NCI-H1694 treated with DMSO at 0.1 percent for 48 hours (cell line): ENCODE data around the gene SLC2A11.
"Not testable (repeated sequence)": the region's sequence is repeated elsewhere in the genome, so short reads cannot be mapped to it uniquely, and the experiment has no call there.

Experiments
- DNase-seq: peaks from one replicate; lab custom pipeline; 2025; lab: John Stamatoyannopoulos, UW

SLC2A11 gene

GRCh38 chr22:23891726-23892125 lies 34.1 kb downstream of the SLC2A11 start:
- DNase-seq: no peak

- no peak for DNase-seq
These were observed 34.5 kb downstream of the SLC2A11 start for GRCh38 chr22:23892130-23892529.

DNA sequence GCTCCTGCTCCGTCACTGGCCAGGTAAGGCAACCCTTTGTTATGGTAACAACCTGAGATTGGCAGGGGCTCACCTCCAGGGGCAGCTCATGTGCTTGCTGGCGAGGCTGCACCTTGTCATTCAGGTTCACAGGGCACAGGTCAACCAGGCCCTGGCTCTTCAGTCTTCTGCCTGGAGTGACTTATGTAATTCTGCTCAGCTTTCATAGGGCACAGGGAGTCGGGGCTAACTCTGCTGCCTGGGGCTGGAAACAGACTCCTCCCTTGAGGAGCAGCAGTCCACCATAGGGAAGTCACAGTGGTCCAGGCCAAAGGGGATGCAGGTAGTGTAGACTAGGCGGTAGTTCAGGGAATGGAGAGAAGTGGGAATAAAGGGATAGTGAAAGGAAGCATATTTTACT lies 35.0 kb downstream of the SLC2A11 start:
- DNase-seq: no peak

DNA sequence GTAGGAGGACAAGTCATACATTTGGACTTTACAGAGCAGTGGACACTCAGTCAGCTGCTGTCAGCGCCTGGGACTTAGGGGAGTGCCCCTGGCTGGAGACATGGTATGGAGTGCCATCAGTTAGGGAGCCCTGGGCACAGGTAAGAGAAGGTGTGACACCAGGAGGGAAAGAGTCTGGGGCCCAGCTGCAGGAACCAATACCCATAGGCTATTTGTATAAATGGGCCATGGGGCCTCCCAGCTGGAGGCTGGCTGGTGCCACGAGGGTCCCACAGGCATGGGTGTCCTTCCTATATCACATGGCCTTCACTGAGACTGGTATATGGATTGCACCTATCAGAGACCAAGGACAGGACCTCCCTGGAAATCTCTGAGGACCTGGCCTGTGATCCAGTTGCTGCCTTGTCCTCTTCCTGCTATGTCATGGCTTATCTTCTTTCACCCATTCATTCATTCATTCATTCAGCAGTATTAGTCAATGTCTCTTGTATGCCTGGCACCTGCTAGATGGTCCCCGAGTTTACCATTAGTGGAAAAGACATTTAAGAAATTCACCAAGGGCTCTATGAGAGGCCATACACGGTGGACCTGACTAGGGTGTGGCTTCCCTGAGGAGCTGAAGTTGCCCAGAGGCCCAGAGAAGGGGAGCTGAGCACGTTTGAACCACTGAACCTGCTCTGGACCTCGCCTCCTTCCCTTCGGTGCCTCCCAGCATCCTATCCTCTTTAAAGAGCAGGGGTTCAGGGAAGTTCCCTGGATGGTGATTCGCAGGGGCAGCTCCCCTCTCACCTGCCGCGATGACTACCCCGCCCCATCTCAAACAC lies 35.7 kb downstream of the SLC2A11 start:
- DNase-seq: no peak

- peak; percentile 85 for DNase-seq
These were observed 36.5 kb downstream of the SLC2A11 start, which contains the start of gene MIF for GRCh38 chr22:23893945-23894709. MIF (plus strand) TSS chr22:23894383; CDS start chr22:23894475, 92 bp downstream.

GRCh38 chr22:23894710-23895598 lies 37.3 kb downstream of the SLC2A11 start:
- DNase-seq: peak; percentile 26

DNA sequence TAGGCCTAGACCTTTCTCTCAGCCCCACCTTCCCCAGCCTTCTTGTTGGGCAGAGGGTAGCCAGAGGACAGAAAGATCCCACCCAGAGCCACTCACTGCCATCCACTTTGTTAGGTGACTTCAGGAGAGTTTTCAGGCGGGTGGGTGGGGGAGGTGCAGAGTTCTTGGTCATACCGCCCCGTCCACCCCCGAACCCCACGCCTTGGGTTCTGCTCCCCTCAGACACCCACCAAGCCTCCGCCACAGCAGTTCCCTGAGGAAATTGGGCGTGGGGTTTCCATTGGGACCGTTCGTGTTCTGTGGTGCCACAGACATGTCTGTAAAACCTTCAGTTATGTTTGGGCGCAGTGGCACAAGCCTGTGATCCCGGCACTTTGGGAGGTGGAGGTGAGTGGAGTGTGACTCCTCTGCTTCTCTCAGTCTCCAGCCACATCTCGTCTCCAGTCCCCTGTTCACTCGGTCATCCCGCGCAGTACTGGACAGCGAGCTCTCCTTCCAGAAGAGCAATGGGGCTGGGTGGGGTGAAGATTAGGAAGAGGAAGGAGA lies 38.0 kb downstream of the SLC2A11 start:
- no peak for DNase-seq

DNA sequence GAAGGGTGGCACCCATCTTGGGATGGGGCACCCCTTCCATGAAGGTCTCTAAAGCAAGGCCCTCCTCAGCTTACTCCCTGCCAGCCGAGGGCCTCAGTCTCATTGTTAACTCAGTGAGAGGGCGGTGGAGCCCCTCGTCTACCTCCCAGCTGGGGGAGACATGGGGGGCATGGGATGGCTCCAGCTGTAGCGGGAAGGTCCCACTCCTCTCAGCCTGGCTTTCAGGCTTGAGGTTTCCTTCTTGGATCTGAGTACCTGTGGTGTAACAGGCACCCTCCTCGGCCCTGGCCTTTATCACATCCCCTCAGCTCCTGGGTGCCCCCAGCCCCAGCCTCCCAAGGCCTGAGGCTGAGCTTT lies 38.5 kb downstream of the SLC2A11 start:
- no peak for DNase-seq

DNA sequence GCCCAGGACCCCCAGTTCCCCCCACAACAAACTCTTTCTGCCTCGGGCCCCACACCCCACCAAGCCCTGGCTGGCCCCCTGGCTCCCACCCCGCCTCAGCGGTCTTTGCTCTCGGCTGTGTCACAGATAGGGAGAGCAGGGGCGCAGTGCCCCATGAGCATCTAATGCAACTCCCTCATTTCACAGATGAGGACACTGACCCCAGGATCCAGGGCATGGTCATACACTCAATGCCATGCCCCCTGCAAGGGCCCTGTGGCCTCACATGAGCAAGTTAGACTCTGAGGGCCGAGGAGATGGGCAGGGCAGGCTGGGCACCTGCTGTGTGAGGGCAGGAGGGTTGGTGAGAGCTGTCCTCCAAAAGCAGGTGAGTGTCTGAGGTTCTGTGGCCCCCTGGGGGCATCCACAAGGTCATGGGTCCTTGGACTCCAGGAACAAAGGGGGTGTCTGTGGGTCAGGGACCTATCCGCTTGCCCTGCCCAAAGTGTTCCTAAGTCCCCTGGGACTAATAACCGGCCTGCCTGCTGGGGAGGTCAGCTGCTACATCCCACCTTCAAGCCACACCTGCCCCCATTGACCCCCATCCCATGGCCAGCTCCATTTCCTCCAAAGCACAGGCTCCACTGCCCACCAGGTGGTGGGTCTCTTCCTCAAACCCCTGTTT lies 39.0 kb downstream of the SLC2A11 start:
- DNase-seq: no peak

DNA sequence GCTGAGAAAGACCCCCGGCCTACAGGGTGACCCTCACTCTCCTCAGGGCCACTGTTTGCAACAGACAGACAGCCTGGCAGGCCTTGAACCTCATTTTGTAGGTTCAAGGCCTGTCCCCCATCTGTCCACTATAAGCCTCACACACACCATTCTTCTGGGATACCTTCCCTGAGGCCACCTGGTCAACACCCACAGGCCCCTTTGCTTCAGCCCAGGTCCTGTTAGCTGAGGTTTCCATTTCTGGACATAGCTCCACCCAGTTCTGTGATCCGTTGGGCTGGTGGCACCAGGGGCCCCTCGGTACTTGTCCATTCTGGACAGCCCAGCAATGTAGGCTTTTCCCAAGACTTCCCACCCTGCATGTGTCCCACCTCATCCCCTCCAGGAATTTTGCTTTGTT lies 39.6 kb downstream of the SLC2A11 start:
- DNase-seq: no peak

- DNase-seq: no peak
These were observed 40.6 kb downstream of the SLC2A11 start for GRCh38 chr22:23898006-23898974.

- no peak for DNase-seq
These were observed 41.5 kb downstream of the SLC2A11 start for GRCh38 chr22:23899042-23899745.

GRCh38 chr22:23900227-23900626 lies 42.6 kb downstream of the SLC2A11 start:
- not testable (repeated sequence) for DNase-seq

DNA sequence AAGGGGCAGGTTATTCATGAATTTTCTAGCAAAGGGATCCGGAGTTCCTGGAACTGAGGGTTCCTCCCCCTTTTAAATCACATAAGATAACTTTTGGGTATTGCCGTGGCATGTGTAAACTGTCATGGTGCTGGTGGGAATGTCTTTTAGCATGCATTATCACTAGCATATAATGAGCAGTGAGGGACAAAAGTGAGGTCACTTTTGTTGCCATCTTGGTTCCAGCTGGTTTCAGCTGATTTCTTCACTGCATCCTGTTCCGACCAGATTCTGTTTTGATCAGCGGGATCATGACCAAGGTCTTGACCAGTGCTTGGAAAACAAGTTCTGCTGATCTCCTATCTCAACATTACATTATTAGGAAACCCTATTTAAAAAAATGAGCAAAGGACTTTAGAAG lies 43.9 kb downstream of the SLC2A11 start:
- DNase-seq: no peak

DNA sequence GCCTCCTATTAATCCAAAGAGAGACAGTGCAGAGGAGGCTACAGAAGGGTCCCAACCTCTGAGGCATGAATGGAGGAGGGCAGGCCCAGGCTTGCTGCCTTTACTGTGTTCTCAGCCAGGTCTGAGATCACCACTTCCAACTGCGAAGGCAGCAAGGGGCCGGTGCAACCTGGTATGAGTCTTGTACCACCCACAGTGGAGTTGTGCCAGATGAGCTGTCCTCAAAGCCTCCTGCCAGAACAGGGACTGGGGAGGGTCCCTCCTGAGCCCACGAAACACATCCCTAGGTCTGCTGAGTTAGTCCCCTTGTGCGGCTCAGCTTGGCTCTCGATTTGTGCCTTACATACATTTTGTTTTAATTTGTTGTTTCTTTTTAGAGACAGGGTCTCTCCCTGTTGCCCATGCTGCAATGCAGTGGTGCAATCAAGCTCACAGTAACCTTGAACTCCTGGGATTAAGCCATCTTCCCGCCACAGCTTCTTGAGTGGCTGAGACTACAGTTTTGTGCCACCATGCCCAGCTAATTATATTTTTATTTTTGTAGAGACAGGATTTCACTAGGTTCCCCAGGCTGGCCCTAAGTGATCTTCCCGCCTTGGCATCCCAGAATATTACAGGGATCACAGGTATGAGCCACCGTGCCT lies 45.8 kb downstream of the SLC2A11 start:
- DNase-seq: peak; percentile 66

- DNase-seq: peak; percentile 17
These were observed 47.0 kb downstream of the SLC2A11 start for GRCh38 chr22:23904573-23905254.

DNA sequence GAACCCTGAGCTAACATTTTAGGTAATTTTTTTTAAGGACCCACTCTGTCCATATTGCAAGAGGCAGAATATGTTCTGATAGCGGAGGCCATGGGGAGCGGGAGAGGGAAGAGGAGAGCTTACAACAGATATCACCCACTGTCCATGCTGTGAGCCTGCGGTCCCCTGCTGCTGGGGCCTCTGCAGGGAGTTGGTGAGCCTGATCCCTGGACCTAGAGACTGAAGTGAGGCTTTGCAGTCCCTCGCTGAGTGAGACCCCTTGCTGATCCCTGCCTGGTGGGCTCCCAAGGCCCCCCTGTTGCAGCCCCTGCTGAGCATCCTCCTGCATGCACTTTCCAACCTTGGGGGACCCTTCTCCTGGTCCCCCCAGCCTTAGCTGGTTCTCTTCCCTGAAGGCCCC lies 49.0 kb downstream of the SLC2A11 start:
- no peak for DNase-seq

DNA sequence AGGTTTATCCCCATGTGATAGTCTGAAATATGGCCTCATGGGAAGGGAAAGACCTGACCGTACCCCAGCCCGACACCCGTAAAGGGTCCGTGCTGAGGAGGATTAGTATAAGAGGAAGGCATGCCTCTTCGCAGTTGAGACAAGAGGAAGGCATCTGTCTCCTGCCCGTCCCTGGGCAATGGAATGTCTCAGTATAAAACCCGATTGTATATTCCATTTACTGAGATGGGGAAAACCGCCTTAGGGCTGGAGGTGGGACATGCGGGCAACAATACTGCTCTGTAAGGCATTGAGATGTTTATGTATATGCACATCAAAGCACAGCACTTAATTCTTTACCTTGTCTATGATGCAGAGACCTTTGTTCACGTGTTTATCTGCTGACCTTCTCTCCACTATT lies 49.7 kb downstream of the SLC2A11 start:
- DNase-seq: not testable (repeated sequence)
